Stomach (tissue), 4 donors: ENCODE measurements around the gene UFSP1.

Experiments
- CTCF ChIP-seq, 7 experiments: fragments of 450-650 bp in 4 of 7; fragments of 200-600 bp in 3 of 7; sonication (generic) in 3 of 7; IDR thresholded peaks; one replicate each; pipeline ENCODE4 v1.5.1; 2016 to 2019; ENCODE audit warnings: antibody characterized with exemption in 7 of 7, control low read depth in 2 of 7, mild to moderate bottlenecking in 1 of 7
- POLR2A ChIP-seq, 4 donors: fragments of 450-650 bp; IDR thresholded peaks; one replicate each; pipeline ENCODE4 v1.6.1; 2016; ENCODE audit warnings: antibody characterized with exemption in 4 of 4, control low read depth in 2 of 4, mild to moderate bottlenecking in 1 of 4, moderate library complexity in 1 of 4
- POLR2AphosphoS5 ChIP-seq, 3 donors: sonication (generic); formaldehyde crosslinking; IDR thresholded peaks; one replicate each; pipeline ENCODE4 v1.6.1; 2016; ENCODE audit warnings: antibody characterized with exemption in 3 of 3

- TF ChIP-seq CTCF (IDR thresholded peaks at IDR 0.05) (peak in 5 of 7 experiments; percentile 68 to 92 (median 82)), POLR2AphosphoS5 (IDR thresholded peaks at IDR 0.05) (no peak), POLR2A (IDR thresholded peaks at IDR 0.05) (no peak)
Observed at GRCh38 chr7:100894860-100895700, 5.6 kb upstream of the UFSP1 start.
